Lung (tissue), 12 donors: ENCODE results near the gene IQCN. TPM values are rescaled to one million over a fixed set of nuclear protein-coding genes. Genes with fewer than 3 reads are reported as not detected.

Source experiments
- ATAC-seq: fragments of 200-7000 bp; cut with Tn5 transposase; one replicate; pipeline ENCODE4 v1.9.1; 2020; ENCODE audit warnings: moderate number of reproducible peaks; ENCODE audit not compliant: insufficient read depth, low FRiP score
- DNase-seq, 3 donors: peaks; one replicate each; pipeline ENCODE4 v3.0.0-alpha.2; 2013 to 2017
- H3K27ac ChIP-seq, 2 donors: one replicate each; pipeline ENCODE4 v1.5.1; 2013; ENCODE audit warnings: mild to moderate bottlenecking in 2 of 2, moderate library complexity in 2 of 2, control low read depth in 1 of 2, inconsistent platforms in 1 of 2, low read depth in 1 of 2, low read length in 1 of 2
- H3K27me3 ChIP-seq, 3 donors: one replicate each; pipeline ENCODE4 v1.5.1; 2013; ENCODE audit warnings: low read length in 2 of 3; ENCODE audit not compliant: control insufficient read depth in 3 of 3, insufficient read depth in 3 of 3
- H3K36me3 ChIP-seq, 4 donors: one replicate each; pipeline ENCODE4 v1.5.1; 2013; ENCODE audit warnings: low read length in 4 of 4, mild to moderate bottlenecking in 1 of 4, moderate library complexity in 1 of 4; ENCODE audit not compliant: control insufficient read depth in 4 of 4, insufficient read depth in 4 of 4
- H3K4me1 ChIP-seq, 5 donors: one replicate each; pipeline ENCODE4 v1.5.1; 2013; ENCODE audit warnings: low read length in 5 of 5, mild to moderate bottlenecking in 2 of 5, moderate library complexity in 1 of 5; ENCODE audit not compliant: control insufficient read depth in 5 of 5, insufficient read depth in 5 of 5
- H3K4me3 ChIP-seq: one replicate; pipeline ENCODE4 v1.5.1; 2013; ENCODE audit warnings: mild to moderate bottlenecking, control low read depth, moderate library complexity
- H3K9ac ChIP-seq, 2 donors: one replicate each; pipeline ENCODE4 v1.5.1; 2013; ENCODE audit warnings: low read length in 2 of 2, control low read depth in 1 of 2; ENCODE audit not compliant: insufficient read depth in 1 of 2
- H3K9me3 ChIP-seq, 4 donors: one replicate each; pipeline ENCODE4 v1.5.1; 2013; ENCODE audit warnings: low read length in 3 of 4, mild to moderate bottlenecking in 1 of 4, moderate library complexity in 1 of 4; ENCODE audit not compliant: control insufficient read depth in 4 of 4, insufficient read depth in 3 of 4
- WGBS, 2 donors: extraction: QIAGEN DNeasy Blood & Tissue Kit; methylation state at CpG; one replicate each; pipeline ENCODE4 v1.1.7; 2013; 5-methylcytosine and 5-hydroxymethylcytosine counted together
- polyA plus RNA-seq, 2 donors: library from polyadenylated mRNA; stranded (reverse); fragments of 200-250 nt; gene quantifications; one replicate each; pipeline ENCODE4 v1.2.1, GENCODE V29; 2013
- total RNA-seq, 2 donors: library from RNA; depleted of rRNA in 1 of 2; stranded (reverse); fragments of >200 nt in 1 of 2; gene quantifications; one replicate each; pipeline ENCODE4 v1.2.1, GENCODE V29; 2014 to 2021
- TF ChIP-seq, protein P1 (sequence below): IDR thresholded peaks from 2 replicates; pipeline ENCODE4 v1.5.1; 2012; ENCODE audit warnings: mild to moderate bottlenecking; ENCODE audit errors: control extremely low read depth, extremely low read depth
- donor health status: control.
- donor health status: control.
- donor health status: Bipolar disorder and iron deficiency.
- donor health status: healthy.
- donor health status: DM: yes; HTN: yes; CAD: no.

Gene IQCN
- total and polyA plus RNA-seq, 4 donors: 0.69 to 5.5 (median 3.3) TPM

DNA sequence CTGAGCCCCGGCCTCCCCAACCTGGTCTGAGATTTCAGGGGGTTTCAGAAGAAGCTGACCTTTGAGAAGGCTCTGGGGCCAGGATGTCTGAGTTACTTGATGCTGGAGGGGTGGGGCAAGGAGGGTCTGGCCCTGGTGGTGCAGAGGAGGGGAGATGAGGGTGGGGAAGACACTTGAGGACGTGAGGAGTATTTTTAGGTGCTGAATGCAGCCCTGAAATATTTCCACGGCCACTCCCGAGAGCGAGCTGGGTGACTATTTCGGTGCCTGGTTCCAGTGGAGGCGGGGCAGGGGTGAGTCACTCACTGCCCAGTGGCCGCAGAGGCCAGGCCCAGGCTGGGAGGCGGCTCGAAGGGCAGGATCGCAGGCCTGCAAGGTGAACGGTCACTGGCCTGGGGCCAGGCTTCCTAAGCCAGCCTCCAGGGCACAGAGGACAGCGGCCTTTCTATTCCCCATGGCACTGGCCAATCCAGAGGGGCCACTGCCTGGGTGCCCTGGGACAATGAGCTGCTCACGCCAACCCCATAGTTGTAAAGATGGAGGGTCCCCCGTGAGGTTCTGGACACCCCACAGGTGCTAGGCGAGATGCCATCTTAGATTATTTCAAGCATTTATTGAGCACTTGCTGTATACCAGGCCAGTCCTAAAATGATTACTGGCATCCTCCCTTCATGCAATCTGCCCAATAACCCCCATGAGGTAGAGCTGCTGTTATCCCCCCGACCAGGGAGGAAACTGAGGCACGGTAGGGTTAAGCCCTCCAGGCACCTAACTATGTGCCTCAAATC, 26.9 kb upstream of the IQCN start:
- ATAC-seq (peak; percentile 24), DNase-seq (no peak)
- Histone ChIP-seq H3K36me3 (peaks cover 0 to 2% (median 0%) of the 10 kb centered on the region in 4 donors), H3K9me3 (no peaks in the 10 kb centered on the region), H3K4me1 (peaks cover 0 to 29% (median 9%) of the 10 kb centered on the region in 5 donors), H3K4me3 (no peak overlapping the region), H3K27ac (peak overlapping the region; percentile 83 to 91), H3K27me3 (no peaks in the 10 kb centered on the region), H3K9ac (no peak overlapping the region)
- TF ChIP-seq, protein P1, sequence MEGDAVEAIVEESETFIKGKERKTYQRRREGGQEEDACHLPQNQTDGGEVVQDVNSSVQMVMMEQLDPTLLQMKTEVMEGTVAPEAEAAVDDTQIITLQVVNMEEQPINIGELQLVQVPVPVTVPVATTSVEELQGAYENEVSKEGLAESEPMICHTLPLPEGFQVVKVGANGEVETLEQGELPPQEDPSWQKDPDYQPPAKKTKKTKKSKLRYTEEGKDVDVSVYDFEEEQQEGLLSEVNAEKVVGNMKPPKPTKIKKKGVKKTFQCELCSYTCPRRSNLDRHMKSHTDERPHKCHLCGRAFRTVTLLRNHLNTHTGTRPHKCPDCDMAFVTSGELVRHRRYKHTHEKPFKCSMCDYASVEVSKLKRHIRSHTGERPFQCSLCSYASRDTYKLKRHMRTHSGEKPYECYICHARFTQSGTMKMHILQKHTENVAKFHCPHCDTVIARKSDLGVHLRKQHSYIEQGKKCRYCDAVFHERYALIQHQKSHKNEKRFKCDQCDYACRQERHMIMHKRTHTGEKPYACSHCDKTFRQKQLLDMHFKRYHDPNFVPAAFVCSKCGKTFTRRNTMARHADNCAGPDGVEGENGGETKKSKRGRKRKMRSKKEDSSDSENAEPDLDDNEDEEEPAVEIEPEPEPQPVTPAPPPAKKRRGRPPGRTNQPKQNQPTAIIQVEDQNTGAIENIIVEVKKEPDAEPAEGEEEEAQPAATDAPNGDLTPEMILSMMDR: no peak
- WGBS, 2 donors: 51 to 77% methylated on average over 18 of the region's 18 CpGs

DNA sequence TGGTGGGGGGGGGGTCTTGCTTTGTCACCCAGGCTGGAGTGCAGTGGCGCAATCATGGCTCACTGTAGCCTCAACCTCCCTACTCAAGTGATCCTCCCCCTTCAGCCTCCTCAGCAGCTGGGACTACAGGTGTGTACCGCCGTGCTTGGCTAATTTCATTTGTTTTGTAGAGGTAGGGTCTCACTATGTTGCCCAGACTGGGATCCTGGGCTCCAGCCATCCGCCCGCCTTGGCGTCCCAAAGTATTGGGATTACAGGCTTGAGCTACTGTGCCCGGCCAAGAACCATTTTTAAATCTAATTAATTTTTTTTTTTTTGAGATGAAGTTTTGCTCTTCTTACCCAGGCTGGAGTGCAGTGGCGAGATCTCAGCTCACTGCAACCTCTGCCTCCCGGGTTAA, 25.4 kb upstream of the IQCN start:
- Histone ChIP-seq H3K36me3 (no peaks in the 10 kb centered on the region), H3K9ac (no peak overlapping the region), H3K4me1 (peaks cover 0 to 22% (median 0%) of the 10 kb centered on the region in 5 donors), H3K27ac (no peak overlapping the region), H3K4me3 (no peak overlapping the region), H3K27me3 (no peaks in the 10 kb centered on the region), H3K9me3 (no peaks in the 10 kb centered on the region)
- ATAC-seq: no peak
- DNase-seq: no peak
- TF ChIP-seq, protein P1: no peak
- 94 to 96% methylated on average over 9 of the region's 9 CpGs for WGBS, 2 donors

DNA sequence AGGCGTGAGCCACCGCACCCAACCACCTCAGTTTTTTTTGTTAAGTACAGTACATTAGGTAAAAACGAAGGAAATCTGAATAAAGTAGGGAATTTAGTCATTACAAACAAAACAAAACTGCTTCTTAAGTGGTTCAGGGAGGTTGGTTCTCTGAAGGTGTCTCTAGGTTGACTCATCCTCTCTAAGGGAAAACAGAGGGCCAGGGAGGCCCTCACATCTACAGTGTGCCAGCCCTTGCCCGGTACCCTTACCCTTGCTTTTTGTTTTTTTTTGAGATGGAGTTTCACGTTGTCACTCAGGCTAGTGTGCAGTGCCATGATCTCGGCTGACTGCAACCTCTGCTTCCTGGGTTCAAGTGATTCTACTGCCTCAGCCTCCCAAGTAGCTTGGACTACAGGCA, 24.3 kb upstream of the IQCN start:
- TF ChIP-seq, protein P1: no peak
- Histone ChIP-seq H3K9ac (no peak overlapping the region), H3K4me3 (no peak overlapping the region), H3K9me3 (no peaks in the 10 kb centered on the region), H3K36me3 (no peaks in the 10 kb centered on the region), H3K27me3 (no peaks in the 10 kb centered on the region), H3K27ac (no peak overlapping the region), H3K4me1 (peaks cover 0 to 17% (median 0%) of the 10 kb centered on the region in 5 donors)
- DNase-seq: no peak
- WGBS, 2 donors: 76 to 91% methylated on average over 6 of the region's 6 CpGs
- no peak for ATAC-seq
